DMS114 treated with DMSO at 0.1 percent for 48 hours (cell line): ENCODE results near the gene KCTD5.

Experiments
- DNase-seq: peaks from one replicate; lab custom pipeline; 2025; ENCODE audit not compliant: unreplicated experiment; lab: John Stamatoyannopoulos, UW

Gene KCTD5

GRCh38 chr16:2708955-2709587, 26.7 kb downstream of the KCTD5 start:
- DNase-seq: no peak

GRCh38 chr16:2709588-2709984, 27.3 kb downstream of the KCTD5 start:
- no peak for DNase-seq

GRCh38 chr16:2710021-2710710, 27.8 kb downstream of the KCTD5 start:
- DNase-seq: no peak

- no peak for DNase-seq
Measured at GRCh38 chr16:2710711-2711231, 28.4 kb downstream of the KCTD5 start.

- no peak for DNase-seq
Measured at GRCh38 chr16:2711370-2712062, 29.2 kb downstream of the KCTD5 start.

GRCh38 chr16:2712063-2712441, 29.7 kb downstream of the KCTD5 start:
- no peak for DNase-seq

GRCh38 chr16:2712546-2712945, 30.2 kb downstream of the KCTD5 start:
- no peak for DNase-seq

- no peak for DNase-seq
Measured at GRCh38 chr16:2713523-2713922, 31.2 kb downstream of the KCTD5 start.

GRCh38 chr16:2713985-2714774, 31.9 kb downstream of the KCTD5 start:
- DNase-seq: no peak

GRCh38 chr16:2715064-2715463, 32.7 kb downstream of the KCTD5 start:
- DNase-seq: no peak

GRCh38 chr16:2715519-2715918, 33.2 kb downstream of the KCTD5 start:
- DNase-seq: no peak

- no peak for DNase-seq
Measured at GRCh38 chr16:2715966-2716885, 33.9 kb downstream of the KCTD5 start.

- DNase-seq: no peak
Measured at GRCh38 chr16:2716948-2717347, 34.6 kb downstream of the KCTD5 start.

GRCh38 chr16:2717383-2718263, 35.3 kb downstream of the KCTD5 start:
- no peak for DNase-seq

GRCh38 chr16:2719328-2720063, 37.2 kb downstream of the KCTD5 start:
- DNase-seq: no peak

- no peak for DNase-seq
Measured at GRCh38 chr16:2720064-2720457, 37.7 kb downstream of the KCTD5 start, which contains the start of gene PRSS27. TSS of gene PRSS27 (minus strand) at chr16:2720224. CDS start at chr16:2720160, 64 bp downstream.

GRCh38 chr16:2720719-2721633, 38.7 kb downstream of the KCTD5 start:
- peak; percentile 44 for DNase-seq
